RCC 7860 (cell line): ENCODE results near the gene FUBP3.
A peak's percentile ranks its signal among the peaks of the same experiment; 100 is the strongest.

ENCODE experiments used
- DNase-seq: peaks from one replicate; pipeline ENCODE4 v3.0.0-alpha.2; 2015; ENCODE audit warnings: low spot score
- FAIRE-seq: peaks from 2 replicates; lab custom pipeline; 2012; peaks lifted over from hg19 to GRCh38; lab: Jason Lieb, UNC

The FUBP3 gene

GRCh38 chr9:130660683-130661450 lies 81.5 kb downstream of the FUBP3 start:
- FAIRE-seq (no peak), DNase-seq (no peak)

- no peak for FAIRE-seq
- no peak for DNase-seq
These were observed 82.2 kb downstream of the FUBP3 start for GRCh38 chr9:130661451-130662098.

GRCh38 chr9:130662099-130662969 lies 83.0 kb downstream of the FUBP3 start:
- DNase-seq = no peak
- no peak for FAIRE-seq

GRCh38 chr9:130662970-130663257 lies 83.5 kb downstream of the FUBP3 start:
- DNase-seq (no peak), FAIRE-seq (no peak)

GRCh38 chr9:130663258-130663976 lies 84.0 kb downstream of the FUBP3 start:
- FAIRE-seq (no peak), DNase-seq (no peak)

DNA sequence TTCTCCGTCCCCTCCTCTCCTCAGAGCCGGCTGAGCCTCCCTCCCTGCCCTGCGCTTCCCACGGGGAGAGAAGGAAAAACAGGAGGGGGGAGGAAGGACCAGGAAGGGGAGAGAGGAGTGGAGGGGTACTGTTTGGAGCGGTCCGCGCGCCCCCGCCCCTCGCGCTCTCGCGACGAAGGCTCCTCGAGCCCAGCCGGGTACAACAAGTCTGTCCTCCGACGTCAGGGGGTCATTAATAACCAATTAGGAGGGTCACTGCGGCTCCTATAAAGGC lies 84.5 kb downstream of the FUBP3 start:
- FAIRE-seq = no peak
- no peak for DNase-seq

- FAIRE-seq (no peak), DNase-seq (no peak)
These were observed 85.1 kb downstream of the FUBP3 start, which contains the start of gene PRDM12 for GRCh38 chr9:130664251-130665028. TSS of gene PRDM12 (plus strand) at chr9:130664594. CDS start at chr9:130664654, 60 bp downstream.

- no peak for DNase-seq
- FAIRE-seq = no peak
These were observed 85.7 kb downstream of the FUBP3 start for GRCh38 chr9:130665029-130665430.

DNA sequence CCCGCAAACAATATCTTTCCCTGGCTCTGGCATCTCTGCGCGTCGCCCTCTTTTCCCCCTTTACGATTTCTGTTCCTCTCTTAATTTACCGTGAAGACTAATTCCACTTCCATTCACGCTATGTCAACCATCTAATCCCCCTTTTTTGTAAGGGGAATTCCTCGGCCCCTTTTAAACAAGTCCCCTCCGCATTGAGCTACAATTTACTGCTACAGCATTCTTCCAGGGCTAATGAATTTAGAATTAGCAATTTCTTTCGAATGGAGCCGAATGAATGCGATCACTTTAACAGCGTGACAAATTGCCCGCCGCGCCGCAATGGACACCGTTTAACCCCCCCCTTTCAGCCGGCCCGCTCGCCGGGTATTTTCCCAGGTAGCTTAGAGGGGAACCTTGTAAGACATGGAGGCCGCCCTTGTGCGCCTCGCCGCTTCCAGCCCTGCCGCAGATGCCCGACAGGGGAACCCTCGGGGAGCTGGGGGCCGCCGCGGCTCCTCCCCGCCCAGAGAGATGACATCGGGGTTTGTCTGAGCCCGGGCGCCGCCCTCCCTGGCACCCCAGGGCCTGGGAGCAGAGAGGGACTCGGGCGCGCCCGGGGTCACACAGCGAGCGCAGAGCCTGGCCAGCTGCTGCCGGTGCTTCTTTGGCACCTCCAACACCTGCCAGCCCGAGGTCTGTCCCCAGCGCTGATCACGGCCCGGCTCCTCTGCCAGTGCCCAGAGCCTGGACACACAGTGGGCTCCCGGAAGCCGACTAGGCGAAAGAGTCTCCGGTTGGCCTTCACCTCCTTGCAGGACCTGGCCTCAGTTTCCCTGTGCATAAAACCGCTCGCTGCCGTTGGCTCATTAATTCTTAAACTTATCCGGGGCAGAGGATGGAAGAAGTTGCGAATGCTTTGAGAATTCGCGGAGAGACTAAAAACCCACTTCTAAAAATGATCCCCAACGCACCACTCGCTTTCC lies 86.3 kb downstream of the FUBP3 start:
- DNase-seq (no peak), FAIRE-seq (no peak)

DNA sequence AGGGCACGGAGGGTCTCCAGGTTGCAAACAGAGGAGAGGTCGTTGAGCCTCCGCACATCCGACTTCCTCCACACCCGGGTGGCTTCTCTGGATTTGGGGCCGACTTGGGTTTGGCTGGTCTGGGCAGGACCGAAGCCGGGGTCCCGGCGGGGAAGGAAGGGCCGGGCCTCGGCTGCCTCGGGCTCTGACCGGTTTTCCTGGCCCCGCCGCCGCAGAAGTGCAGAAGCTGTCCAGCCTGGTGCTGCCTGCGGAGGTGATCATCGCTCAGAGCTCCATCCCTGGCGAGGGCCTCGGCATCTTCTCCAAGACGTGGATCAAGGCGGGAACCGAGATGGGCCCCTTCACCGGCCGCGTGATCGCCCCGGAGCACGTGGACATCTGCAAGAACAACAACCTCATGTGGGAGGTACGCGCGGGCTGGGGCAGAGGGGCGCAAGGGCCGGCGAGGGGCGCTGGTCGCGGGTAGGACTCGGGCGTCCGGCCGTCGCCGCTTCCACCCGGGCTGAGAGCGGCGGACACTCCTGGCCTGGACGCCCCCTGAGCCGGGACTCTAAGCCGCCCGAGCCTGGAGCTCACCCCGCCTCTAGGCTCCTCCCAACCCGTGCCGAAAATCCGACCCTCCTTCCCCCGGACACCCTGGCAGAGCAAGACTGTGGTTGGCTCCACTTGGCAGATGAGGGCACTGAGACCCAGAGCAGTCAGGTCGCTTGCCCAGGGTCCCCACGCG lies 87.2 kb downstream of the FUBP3 start:
- FAIRE-seq (no peak), DNase-seq (no peak)

GRCh38 chr9:130667120-130667435 lies 87.7 kb downstream of the FUBP3 start:
- FAIRE-seq (no peak), DNase-seq (peak; percentile 16)

- DNase-seq = no peak
- no peak for FAIRE-seq
These were observed 88.8 kb downstream of the FUBP3 start for GRCh38 chr9:130668196-130668595.

- no peak for DNase-seq
- FAIRE-seq = no peak
These were observed 89.3 kb downstream of the FUBP3 start for GRCh38 chr9:130668659-130669058.

GRCh38 chr9:130669965-130670364 lies 90.6 kb downstream of the FUBP3 start:
- DNase-seq (no peak), FAIRE-seq (no peak)

- no peak for FAIRE-seq
- DNase-seq = no peak
These were observed 91.3 kb downstream of the FUBP3 start for GRCh38 chr9:130670644-130671043.

DNA sequence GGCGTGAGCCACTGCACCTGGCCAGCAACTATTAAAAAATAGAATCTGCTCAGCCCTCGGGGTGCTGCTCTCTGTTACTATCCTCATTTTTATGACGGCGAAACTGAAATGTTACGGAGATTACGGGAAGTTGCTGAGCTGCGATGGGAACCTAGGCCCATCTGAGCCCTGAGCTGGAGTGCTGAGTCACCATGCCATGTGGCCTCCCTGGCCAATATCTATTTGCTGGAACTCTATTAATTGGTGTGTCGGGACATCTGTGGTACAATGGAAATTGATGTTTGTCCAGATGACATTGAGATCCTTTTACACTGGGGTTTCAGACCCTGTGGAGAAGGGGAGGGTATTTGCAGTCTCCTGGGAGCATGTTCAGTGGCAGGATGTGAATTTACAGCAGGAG lies 93.1 kb downstream of the FUBP3 start:
- DNase-seq (no peak), FAIRE-seq (no peak)

- no peak for FAIRE-seq
These were observed 93.7 kb downstream of the FUBP3 start for GRCh38 chr9:130672933-130673615.

DNA sequence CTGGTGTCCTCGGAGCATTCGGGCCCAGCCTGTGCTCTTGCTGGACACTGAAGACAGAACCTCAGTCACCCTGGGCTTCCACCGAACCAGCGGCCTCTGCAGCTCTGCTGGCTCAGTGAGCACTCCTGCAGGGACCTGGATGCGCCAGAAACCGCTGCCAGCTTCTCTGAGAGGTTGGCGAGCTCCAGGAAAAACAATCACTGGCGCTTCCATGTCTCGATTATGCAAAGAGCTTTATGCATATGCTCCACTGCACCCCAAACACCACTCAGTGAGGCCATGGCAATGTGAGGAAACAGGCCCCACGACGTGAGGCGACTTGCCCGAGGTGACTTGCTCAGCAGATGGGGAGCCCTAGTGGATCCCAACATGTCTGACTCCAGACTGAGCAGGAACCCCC lies 96.0 kb downstream of the FUBP3 start:
- FAIRE-seq (no peak), DNase-seq (no peak)

More at GRCh38 chr9:130672933-130673615, 93.7 kb downstream of the FUBP3 start:
- no peak for DNase-seq
